SU-DHL-6 (cell line): ENCODE measurements around the gene LRRC26.

Source experiments
- H2AFZ ChIP-seq: fragments of 200-600 bp; sonication (generic); 2 replicates; pipeline ENCODE4 v1.6.1; 2014; ENCODE audit warnings: low read depth, mild to moderate bottlenecking, moderate library complexity, mixed read lengths, antibody characterized with exemption, low read length; ENCODE audit not compliant: severe bottlenecking
- H3F3A ChIP-seq: fragments of 200-600 bp; shearing (Covaris generic); 2 replicates; pipeline ENCODE4 v1.6.0; 2016; ENCODE audit warnings: antibody characterized with exemption, mild to moderate bottlenecking; ENCODE audit not compliant: insufficient read depth
- H3K27ac ChIP-seq: fragments of 200-600 bp; sonication (generic); 2 replicates; pipeline ENCODE4 v1.5.1; 2016; ENCODE audit warnings: low read depth, mild to moderate bottlenecking, low read length, moderate library complexity, mixed read lengths
- H3K27me3 ChIP-seq: fragments of 200-600 bp; sonication (generic), shearing (Covaris generic); 2 replicates; pipeline ENCODE4 v1.6.0; 2014; ENCODE audit warnings: mild to moderate bottlenecking, low read length
- H3K36me3 ChIP-seq: fragments of 200-600 bp; sonication (generic); 2 replicates; pipeline ENCODE4 v1.6.1; 2014; ENCODE audit warnings: mild to moderate bottlenecking, low read length, mixed read lengths
- H3K4me2 ChIP-seq: fragments of 300-600, 200-600 bp; shearing (Covaris generic), sonication (generic); 2 replicates; pipeline ENCODE4 v1.6.0; 2014; ENCODE audit warnings: low read length, low read depth, mild to moderate bottlenecking; ENCODE audit not compliant: poor library complexity, severe bottlenecking
- H3K4me3 ChIP-seq: fragments of 200-600 bp; sonication (generic); 2 replicates; pipeline ENCODE4 v1.5.1; 2014; ENCODE audit warnings: antibody characterized with exemption, low read length, mild to moderate bottlenecking, mixed read lengths; ENCODE audit not compliant: insufficient read depth, poor library complexity, severe bottlenecking
- H3K79me2 ChIP-seq: fragments of 200-600 bp; sonication (generic); 2 replicates; pipeline ENCODE4 v1.6.1; 2014; ENCODE audit warnings: mild to moderate bottlenecking, low read length, moderate library complexity; ENCODE audit not compliant: insufficient read depth
- H3K9ac ChIP-seq: fragments of 200-600 bp; sonication (generic); 2 replicates; pipeline ENCODE4 v1.7.0; 2014; ENCODE audit warnings: mild to moderate bottlenecking, low read length
- H3K9me2 ChIP-seq: fragments of 200-600 bp; sonication (generic); replicated peaks from 2 replicates; pipeline ENCODE4 v1.6.1; 2014; ENCODE audit warnings: low read length; ENCODE audit not compliant: insufficient read depth
- H3K9me3 ChIP-seq: fragments of 200-600 bp; sonication (generic); 2 replicates; pipeline ENCODE4 v1.6.1; 2014; ENCODE audit warnings: low read length, mixed read lengths; ENCODE audit not compliant: insufficient read depth
- H4K20me1 ChIP-seq: fragments of 200-600 bp; sonication (generic); 2 replicates; pipeline ENCODE4 v1.6.1; 2014; ENCODE audit warnings: low read depth, mild to moderate bottlenecking, antibody characterized with exemption, low read length, moderate library complexity, mixed read lengths
- EZH2phosphoT487 ChIP-seq: fragments of 200-600 bp; sonication (generic), shearing (Covaris generic); conservative IDR thresholded peaks from 2 replicates; pipeline ENCODE4 v1.6.1; 2018; ENCODE audit warnings: mild to moderate bottlenecking, antibody characterized with exemption, low read length, moderate library complexity, mixed read lengths
- TF ChIP-seq, protein P1 (sequence below): fragments of 200-600 bp; sonication (generic); IDR thresholded peaks from one replicate; pipeline ENCODE4 v1.5.1; 2017; ENCODE audit warnings: antibody characterized with exemption, mild to moderate bottlenecking, low read length, moderate library complexity; ENCODE audit not compliant: insufficient read depth, poor library complexity, severe bottlenecking

The LRRC26 gene

DNA sequence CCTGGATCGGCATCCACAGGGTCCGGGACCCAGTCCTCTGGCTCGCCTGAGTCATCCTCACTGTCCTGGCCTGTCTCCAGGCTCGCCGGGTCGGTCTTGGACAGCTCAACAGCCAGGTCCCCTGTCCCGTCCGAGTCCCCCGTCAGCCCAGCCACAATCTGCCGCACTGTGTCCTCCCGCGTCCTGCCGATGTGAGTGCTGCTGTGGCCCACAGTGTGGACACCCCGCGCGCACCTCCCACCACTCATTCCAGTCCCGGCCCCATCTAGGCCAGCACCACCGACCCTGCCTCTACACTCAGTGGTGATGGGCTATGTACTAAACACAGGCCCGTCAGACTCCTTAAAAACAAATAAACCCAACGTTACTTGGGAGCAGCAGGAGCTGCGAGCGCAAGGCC lies 11.8 kb upstream of the LRRC26 start:
- Histone ChIP-seq H3K9me2 (no peaks in the 10 kb centered on the region), H3K9me3 (no peaks in the 10 kb centered on the region), H3K36me3 (no peaks in the 10 kb centered on the region), H2AFZ (no peak overlapping the region), H3K4me2 (no peak overlapping the region), H3K9ac (no peak overlapping the region), H3K79me2 (no peaks in the 10 kb centered on the region), H3K27ac (no peak overlapping the region), H3K27me3 (no peaks in the 10 kb centered on the region), H3K4me3 (no peak overlapping the region), H4K20me1 (no peaks in the 10 kb centered on the region), H3F3A (no peaks in the 10 kb centered on the region)
- TF ChIP-seq EZH2phosphoT487, result no peak
- TF ChIP-seq, protein P1, sequence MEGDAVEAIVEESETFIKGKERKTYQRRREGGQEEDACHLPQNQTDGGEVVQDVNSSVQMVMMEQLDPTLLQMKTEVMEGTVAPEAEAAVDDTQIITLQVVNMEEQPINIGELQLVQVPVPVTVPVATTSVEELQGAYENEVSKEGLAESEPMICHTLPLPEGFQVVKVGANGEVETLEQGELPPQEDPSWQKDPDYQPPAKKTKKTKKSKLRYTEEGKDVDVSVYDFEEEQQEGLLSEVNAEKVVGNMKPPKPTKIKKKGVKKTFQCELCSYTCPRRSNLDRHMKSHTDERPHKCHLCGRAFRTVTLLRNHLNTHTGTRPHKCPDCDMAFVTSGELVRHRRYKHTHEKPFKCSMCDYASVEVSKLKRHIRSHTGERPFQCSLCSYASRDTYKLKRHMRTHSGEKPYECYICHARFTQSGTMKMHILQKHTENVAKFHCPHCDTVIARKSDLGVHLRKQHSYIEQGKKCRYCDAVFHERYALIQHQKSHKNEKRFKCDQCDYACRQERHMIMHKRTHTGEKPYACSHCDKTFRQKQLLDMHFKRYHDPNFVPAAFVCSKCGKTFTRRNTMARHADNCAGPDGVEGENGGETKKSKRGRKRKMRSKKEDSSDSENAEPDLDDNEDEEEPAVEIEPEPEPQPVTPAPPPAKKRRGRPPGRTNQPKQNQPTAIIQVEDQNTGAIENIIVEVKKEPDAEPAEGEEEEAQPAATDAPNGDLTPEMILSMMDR, result no peak

DNA sequence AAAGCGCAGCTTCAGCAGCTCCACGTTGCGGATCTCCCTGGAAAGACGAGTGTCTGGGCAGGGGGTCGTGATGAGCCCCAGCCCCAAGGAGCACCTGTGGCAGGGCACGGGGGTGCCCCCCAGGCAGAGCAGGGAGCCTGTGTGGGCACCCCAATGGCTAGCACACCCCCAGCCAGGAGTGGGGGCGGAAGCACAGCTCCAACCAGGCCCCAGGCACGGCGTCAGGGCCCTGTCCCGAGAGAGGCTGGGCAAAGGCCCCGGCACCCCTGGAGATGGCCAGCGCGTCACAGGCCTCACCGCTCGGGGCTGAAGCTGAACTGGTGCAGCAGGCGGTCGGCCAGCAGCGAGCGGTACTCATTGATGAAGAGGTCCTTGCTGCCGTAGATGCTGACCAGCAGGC lies 10.6 kb upstream of the LRRC26 start:
- Histone ChIP-seq H2AFZ (no peak overlapping the region), H3K27me3 (no peaks in the 10 kb centered on the region), H3K4me2 (no peak overlapping the region), H3K9me2 (no peaks in the 10 kb centered on the region), H3K4me3 (no peak overlapping the region), H3F3A (no peaks in the 10 kb centered on the region), H4K20me1 (no peaks in the 10 kb centered on the region), H3K9me3 (no peaks in the 10 kb centered on the region), H3K79me2 (no peaks in the 10 kb centered on the region), H3K9ac (no peak overlapping the region), H3K36me3 (no peaks in the 10 kb centered on the region), H3K27ac (no peak overlapping the region)
- no peak for TF ChIP-seq EZH2phosphoT487
- TF ChIP-seq, protein P1, result no peak

DNA sequence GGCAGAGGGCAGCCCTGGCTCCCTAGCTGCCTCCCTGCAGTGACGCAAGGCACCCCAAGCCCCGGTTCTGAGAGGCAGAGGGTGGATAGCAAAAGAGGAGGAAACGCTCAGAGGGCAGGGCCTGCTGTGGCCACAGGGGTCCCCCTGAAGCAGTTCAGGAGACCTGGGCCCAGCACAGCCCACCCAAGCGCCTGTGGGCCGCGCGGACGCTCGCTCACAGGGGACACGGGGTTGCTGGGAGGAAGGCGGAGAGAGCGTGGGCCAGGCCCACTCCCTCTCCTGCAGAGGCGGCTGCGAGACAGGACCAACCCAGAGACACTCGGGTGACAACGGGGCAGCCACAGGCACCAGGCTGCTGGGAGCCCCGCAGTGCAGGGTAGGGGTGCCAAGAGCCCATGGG lies 9.9 kb upstream of the LRRC26 start:
- Histone ChIP-seq H3F3A (no peaks in the 10 kb centered on the region), H3K4me2 (no peak overlapping the region), H3K27ac (no peak overlapping the region), H3K79me2 (no peaks in the 10 kb centered on the region), H3K27me3 (no peaks in the 10 kb centered on the region), H3K9me2 (no peaks in the 10 kb centered on the region), H3K9me3 (no peaks in the 10 kb centered on the region), H2AFZ (no peak overlapping the region), H3K9ac (no peak overlapping the region), H4K20me1 (no peaks in the 10 kb centered on the region), H3K4me3 (no peak overlapping the region), H3K36me3 (no peaks in the 10 kb centered on the region)
- TF ChIP-seq, protein P1, result no peak
- no peak for TF ChIP-seq EZH2phosphoT487
